Mesodermal cell (in vitro differentiated cells): Measurements from ENCODE around the gene BSDC1.

ENCODE experiments used
- H3K27ac ChIP-seq: 2 replicates; pipeline ENCODE4 v1.7.0; 2013; ENCODE audit warnings: mild to moderate bottlenecking, low read depth, low read length, moderate library complexity; ENCODE audit not compliant: severe bottlenecking
- H3K36me3 ChIP-seq: 2 replicates; pipeline ENCODE4 v1.7.1; 2013; ENCODE audit warnings: mild to moderate bottlenecking, low read length, moderate library complexity; ENCODE audit not compliant: control insufficient read depth, insufficient read depth
- H3K4me1 ChIP-seq: one replicate; pipeline ENCODE4 v1.7.1; 2013; ENCODE audit warnings: mild to moderate bottlenecking, low read length; ENCODE audit not compliant: insufficient read depth, control insufficient read depth, poor library complexity, severe bottlenecking
- H3K4me3 ChIP-seq: 2 replicates; pipeline ENCODE4 v1.7.0; 2013; ENCODE audit warnings: low read length, control low read depth, mild to moderate bottlenecking; ENCODE audit not compliant: insufficient read depth, poor library complexity, severe bottlenecking; ENCODE audit errors: extremely low read depth
- H3K9me3 ChIP-seq: 2 replicates; pipeline ENCODE4 v1.7.1; 2013; ENCODE audit warnings: mild to moderate bottlenecking, low read length, moderate library complexity; ENCODE audit not compliant: control insufficient read depth
- WGBS, 2 experiments: methylation state at CpG; one replicate each; pipeline ENCODE4 v1.1.5; 2013; ENCODE audit warnings: missing lambda C conversion rate in 2 of 2; ENCODE audit not compliant: insufficient coverage in 2 of 2; 5-methylcytosine and 5-hydroxymethylcytosine counted together

The BSDC1 gene

DNA sequence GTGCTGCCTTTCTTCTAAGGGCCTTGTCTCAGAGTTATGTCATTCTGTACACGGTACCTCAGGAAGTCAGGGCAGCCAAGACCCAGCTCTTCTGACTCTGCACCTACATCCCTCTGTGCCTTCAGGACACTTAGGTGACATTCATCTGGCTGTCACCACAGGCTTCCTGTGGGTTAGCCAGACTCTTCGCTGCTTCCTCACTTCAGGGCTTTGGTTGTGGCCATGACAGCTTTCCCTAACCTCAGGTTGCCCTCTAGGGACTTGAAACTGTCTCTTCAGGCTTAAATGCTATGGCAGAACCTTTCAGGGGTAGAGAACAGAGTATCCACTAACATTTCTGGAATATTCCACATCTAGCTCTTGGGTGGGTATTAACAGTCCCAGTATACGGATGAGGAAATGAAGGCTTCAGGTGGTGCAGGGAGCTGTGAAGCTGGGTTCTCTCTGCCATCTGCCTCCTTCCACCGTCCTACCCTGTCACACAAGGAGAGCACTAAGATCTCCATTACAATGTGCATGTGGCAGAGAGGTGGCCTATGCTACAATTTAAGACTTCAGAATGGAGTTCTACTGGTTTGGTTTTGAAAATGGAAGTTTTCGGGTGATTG lies 22.0 kb downstream of the BSDC1 start:
- Histone ChIP-seq H3K36me3 (peaks cover 93% of the 10 kb centered on the region), H3K27ac (no peak overlapping the region), H3K9me3 (no peaks in the 10 kb centered on the region), H3K4me1 (no peaks in the 10 kb centered on the region), H3K4me3 (no peak overlapping the region)
- 97 to 100% methylated on average over 3 to 4 of the region's 5 CpGs for WGBS, 2 experiments

DNA sequence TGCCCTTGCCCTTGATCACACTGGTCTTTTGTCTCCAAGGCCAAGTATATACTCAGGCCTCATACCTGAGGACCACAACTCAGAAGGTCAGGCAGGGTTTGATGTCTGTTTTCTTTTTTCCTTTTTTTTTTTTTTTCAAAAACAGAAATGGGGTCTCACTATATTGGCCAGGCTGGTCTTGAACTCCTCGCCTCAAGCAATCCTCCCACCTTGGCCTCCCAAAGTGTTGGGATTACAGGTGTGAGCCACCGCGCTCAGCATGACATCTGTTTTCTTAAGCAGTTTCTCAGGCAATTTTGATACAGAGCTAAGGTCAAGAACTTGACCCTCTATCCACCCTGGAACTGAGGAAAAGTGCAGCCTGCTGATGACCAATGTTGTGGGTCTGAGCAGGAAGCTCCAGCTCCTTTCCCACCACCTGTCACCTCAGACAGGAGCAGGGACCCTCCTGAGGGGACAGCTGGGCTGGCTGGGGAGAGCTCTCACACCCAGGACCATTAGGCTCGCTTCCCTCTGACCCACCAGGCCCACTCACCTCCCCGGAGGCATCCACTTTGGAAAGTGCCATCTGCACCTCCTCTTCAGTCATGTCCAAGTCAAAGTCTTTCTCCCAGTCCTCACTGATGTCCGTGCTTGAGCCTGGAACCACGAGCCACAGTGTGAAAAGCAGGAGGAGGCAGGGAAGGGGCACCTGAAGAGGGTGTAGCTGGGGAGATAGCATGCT lies 26.2 kb downstream of the BSDC1 start:
- 100% methylated on average over 2 to 3 of the region's 7 CpGs for WGBS, 2 experiments
- peaks cover 93% of the 10 kb centered on the region for H3K36me3 ChIP-seq

DNA sequence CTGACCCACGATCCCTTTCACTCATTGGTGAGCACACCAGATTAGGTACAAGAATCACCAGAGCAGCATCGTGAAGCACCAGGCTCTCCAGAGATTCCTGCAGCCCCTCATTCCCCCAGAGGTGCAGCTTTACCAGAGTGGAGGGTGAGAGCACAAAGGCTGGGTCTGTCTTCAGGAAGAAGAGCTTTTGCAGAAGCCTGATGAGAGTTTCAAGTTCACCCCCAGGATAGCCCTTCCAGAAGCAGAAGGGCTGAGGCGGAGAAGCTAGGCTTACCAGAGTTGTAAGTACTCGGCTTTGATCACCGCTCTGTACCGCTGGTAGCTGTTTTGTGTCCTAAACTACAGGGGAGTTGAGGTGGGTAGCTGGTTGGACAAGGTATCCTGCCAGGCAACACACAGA lies 28.8 kb downstream of the BSDC1 start:
- H3K36me3 ChIP-seq = peaks cover 74% of the 10 kb centered on the region
- H3K9me3 ChIP-seq = no peaks in the 10 kb centered on the region
- no peak overlapping the region for H3K27ac ChIP-seq
- H3K4me1 ChIP-seq = peaks cover 5% of the 10 kb centered on the region
- no peak overlapping the region for H3K4me3 ChIP-seq
- WGBS, 2 experiments = 87 to 100% methylated on average over 4 to 6 of the region's 6 CpGs

More for the DNA sequence above, 26.2 kb downstream of the BSDC1 start:
- H3K27ac ChIP-seq = no peak overlapping the region
- no peaks in the 10 kb centered on the region for H3K9me3 ChIP-seq
- no peaks in the 10 kb centered on the region for H3K4me1 ChIP-seq
- H3K4me3 ChIP-seq = no peak overlapping the region

DNA sequence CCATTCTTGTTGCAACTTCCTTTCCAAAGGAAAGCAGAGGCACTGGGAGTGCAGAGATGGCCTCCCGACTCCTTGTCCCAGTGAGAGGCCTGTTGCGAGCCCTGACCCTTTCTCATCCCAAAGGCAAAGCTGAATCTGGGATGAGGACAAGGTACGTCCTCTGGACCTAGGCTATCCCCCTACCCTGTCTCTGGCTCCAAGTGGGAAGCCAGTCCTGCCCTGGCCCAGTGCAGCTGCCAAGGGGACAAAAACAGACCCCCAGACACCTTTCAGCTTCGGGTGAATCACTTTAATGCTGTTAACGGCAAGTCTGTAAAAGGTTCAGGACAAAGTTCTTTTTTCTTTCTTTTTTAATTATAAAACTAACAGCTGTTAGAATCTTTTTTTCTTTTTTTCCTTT lies 29.4 kb downstream of the BSDC1 start:
- Histone ChIP-seq H3K36me3 (peaks cover 69% of the 10 kb centered on the region), H3K9me3 (no peaks in the 10 kb centered on the region), H3K27ac (no peak overlapping the region), H3K4me3 (no peak overlapping the region), H3K4me1 (peaks cover 5% of the 10 kb centered on the region)
- WGBS, 2 experiments = 81 to 90% methylated on average over 3 of the region's 5 CpGs

DNA sequence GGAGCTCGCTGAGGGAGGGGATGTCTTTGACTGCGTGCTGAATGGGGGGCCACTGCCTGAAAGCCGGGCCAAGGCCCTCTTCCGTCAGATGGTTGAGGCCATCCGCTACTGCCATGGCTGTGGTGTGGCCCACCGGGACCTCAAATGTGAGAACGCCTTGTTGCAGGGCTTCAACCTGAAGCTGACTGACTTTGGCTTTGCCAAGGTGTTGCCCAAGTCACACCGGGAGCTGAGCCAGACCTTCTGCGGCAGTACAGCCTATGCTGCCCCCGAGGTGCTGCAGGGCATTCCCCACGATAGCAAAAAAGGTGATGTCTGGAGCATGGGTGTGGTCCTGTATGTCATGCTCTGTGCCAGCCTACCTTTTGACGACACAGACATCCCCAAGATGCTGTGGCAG lies 30.5 kb downstream of the BSDC1 start:
- Histone ChIP-seq H3K36me3 (peaks cover 59% of the 10 kb centered on the region), H3K4me1 (peaks cover 5% of the 10 kb centered on the region)
- WGBS, 2 experiments = 96% methylated on average over 7 to 10 of the region's 12 CpGs

DNA sequence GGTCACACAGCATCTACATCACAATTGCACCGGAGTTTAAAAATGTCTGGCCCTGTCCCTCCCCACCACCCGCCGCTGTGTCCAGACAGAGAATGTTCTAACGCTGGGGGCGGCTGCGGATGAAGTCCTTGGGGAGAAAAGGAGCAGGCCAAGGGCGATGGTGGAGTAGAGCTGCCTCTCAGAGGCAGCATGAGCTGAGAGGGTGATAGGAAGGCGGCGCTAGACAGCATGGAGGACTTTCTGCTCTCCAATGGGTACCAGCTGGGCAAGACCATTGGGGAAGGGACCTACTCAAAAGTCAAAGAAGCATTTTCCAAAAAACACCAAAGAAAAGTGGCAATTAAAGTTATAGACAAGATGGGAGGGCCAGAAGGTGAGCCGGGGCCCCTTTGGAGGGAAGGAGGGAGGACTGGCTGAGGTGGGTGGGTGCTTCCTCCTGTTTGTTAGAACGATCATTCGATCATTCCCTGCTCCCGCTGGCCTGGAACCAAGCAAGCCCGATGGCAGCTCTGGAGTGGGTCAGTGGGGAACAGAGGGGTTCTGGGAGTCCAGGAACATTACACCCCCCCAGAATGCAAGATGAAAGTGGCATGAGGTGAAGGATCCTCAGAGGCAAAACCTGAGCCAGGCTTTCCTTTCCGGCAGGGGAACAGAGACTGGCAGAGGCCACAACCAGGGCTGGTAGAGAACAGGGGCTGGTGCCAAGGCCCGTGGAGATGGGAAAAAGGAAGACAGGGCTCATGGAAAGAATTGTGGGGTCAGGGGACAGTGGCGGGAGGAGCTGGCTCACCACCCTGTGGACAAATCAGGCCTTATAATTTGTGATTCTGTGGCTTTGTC lies 31.5 kb downstream of the BSDC1 start, which contains the start of the genes FAM229A and TSSK3:
Gene FAM229A (minus strand): TSS at position 12 of the 840 bp plus-strand sequence. CDS start 394 bp downstream, outside the sequence.
Gene TSSK3 (plus strand): TSS at position 66 of the 840 bp plus-strand sequence. CDS start 163 bp downstream, at position 229.
- Histone ChIP-seq H3K9me3 (no peaks in the 10 kb centered on the region), H3K4me3 (peak within 1 kb of the TSS; percentile 26), H3K36me3 (peaks cover 52% of the 10 kb centered on the region), H3K27ac (no peak within 1 kb of the TSS), H3K4me1 (peaks cover 5% of the 10 kb centered on the region)
- WGBS, 2 experiments = 79 to 83% methylated on average over 11 to 13 of the region's 17 CpGs

More for the DNA sequence above, 30.5 kb downstream of the BSDC1 start:
- no peak overlapping the region for H3K4me3 ChIP-seq
- H3K9me3 ChIP-seq = no peaks in the 10 kb centered on the region
- H3K27ac ChIP-seq = no peak overlapping the region

DNA sequence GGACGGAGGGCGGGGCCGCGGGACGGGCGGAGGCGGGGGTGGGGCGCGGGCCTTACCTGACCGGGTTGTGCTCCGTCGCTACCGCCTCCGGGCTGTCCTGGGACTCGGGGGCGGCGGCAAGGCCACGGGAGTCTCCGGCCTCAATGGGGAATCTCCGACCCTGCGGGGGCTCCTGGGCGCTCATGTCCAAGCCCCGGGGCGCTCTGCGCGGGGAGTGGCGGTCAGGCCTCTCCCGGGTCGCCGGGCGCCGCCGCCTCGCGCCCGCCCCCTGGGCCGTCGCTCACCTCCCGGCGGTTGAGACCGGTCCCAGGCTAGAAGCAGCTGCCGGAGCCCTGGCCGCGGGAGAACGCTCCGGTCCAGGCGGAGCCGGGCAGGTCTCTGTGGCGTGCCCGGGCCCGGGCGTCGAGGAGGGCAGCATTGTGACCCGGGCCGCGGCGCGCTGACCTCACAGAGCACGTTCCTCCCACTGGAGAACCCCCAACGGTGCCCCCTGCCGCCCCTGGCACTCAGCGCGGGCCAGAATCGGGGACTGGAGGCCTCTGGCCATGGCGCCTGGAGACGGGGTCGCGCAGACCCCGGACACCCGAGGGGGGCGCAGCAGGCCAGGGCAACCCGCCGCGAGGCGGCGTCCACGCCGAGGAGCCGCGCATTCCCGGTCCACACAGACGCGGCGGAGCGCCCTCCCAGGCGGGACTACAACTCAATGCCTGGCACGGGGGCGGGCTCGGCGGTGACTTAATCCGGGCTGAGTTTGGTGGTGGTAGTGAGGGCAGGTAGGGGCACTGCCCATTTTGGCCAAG lies 32.4 kb downstream of the BSDC1 start:
- Histone ChIP-seq H3K9me3 (no peaks in the 10 kb centered on the region), H3K36me3 (peaks cover 45% of the 10 kb centered on the region), H3K27ac (no peak overlapping the region), H3K4me3 (peak overlapping the region; percentile 26), H3K4me1 (peaks cover 5% of the 10 kb centered on the region)
- WGBS, 2 experiments = 10% methylated on average over 50 to 68 of the region's 91 CpGs

DNA sequence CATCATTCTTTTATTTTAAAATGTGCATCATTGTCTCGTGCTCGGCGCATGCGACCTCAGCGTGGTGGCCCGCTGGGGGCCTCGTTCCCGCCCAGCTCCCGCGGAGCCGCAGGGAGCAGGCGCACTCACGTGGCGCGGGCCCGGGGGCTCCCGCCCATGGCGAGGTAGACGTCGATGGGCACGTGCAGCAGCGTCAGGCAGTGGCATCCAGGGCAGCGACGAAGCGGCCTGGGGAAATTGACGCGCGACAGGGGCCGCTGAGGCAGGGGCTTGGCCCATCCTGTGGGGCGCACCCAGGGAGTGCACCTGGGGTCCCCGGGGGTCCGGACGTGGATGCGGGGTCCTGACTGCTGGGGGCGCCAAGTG lies 33.0 kb downstream of the BSDC1 start:
- Histone ChIP-seq H3K4me3 (no peak overlapping the region), H3K36me3 (peaks cover 39% of the 10 kb centered on the region), H3K27ac (no peak overlapping the region), H3K4me1 (peaks cover 5% of the 10 kb centered on the region), H3K9me3 (no peaks in the 10 kb centered on the region)
- 73 to 82% methylated on average over 24 to 29 of the region's 35 CpGs for WGBS, 2 experiments

DNA sequence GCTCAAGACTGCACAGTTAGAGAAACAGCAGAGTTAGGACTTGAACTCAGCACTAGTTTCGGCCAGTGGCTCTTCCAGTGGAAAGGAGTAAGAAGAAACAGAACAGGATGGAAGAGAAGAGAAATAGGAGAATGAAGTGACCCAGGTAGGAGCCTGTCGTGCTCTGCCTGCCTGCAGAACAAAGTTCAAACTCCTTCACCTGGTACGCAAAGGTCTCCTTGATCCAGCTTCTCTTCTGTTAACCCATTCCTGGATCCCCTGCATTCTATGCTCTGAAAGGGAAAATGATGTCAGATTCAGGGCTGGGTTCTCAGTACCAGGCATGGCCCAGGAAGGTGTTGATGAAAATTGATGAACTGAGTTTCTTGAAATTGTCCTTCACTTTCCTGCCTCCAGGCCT lies 35.8 kb downstream of the BSDC1 start:
- Histone ChIP-seq H3K4me1 (peaks cover 13% of the 10 kb centered on the region), H3K4me3 (no peak overlapping the region), H3K27ac (no peak overlapping the region), H3K36me3 (peaks cover 11% of the 10 kb centered on the region), H3K9me3 (no peaks in the 10 kb centered on the region)
- WGBS, 2 experiments = 100% methylated on average over 3 of the region's 3 CpGs

DNA sequence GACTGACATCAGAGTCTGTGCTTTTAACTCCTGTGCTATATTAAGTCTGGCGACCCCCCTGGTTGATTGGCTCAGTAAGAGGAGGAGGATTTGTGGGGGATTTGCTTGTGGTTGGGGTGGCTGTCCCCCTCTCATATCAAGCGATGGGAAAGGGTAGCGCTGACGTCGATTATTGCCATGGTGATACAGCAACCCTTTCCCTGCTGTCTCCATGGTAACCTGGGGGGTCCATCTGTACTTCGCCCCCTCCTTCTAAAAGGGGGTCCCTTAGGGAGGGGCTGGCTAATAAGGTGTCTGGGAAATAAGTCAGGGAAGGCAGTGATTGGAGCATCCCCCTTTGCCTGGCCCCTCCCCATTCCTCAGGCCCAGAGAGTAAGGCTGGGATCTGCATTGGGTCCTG lies 36.6 kb downstream of the BSDC1 start:
- Histone ChIP-seq H3K4me3 (no peak overlapping the region), H3K9me3 (no peaks in the 10 kb centered on the region), H3K36me3 (peaks cover 3% of the 10 kb centered on the region), H3K4me1 (peaks cover 21% of the 10 kb centered on the region), H3K27ac (no peak overlapping the region)
- 90 to 100% methylated on average over 1 to 6 of the region's 6 CpGs for WGBS, 2 experiments
